Activated T-cell treated with anti-CD3 and anti-CD28 coated beads, Interleukin-2, amount 50 U/mL, for 48 hours (primary cell): Measurements from ENCODE around the gene SLC35D2.

Experiments used
- DNase-seq, 2 experiments: peaks; one replicate each; pipeline ENCODE4 v3.0.0-alpha.2; 2020

The SLC35D2 gene

GRCh38 chr9:96304230-96304629, 79.3 kb downstream of the SLC35D2 start:
- DNase-seq: no peak

GRCh38 chr9:96302021-96302420, 81.5 kb downstream of the SLC35D2 start, which contains the start of gene HSD17B3:
HSD17B3 (minus strand) TSS chr9:96302176; CDS start chr9:96302104, 72 bp downstream.
- no peak for DNase-seq

GRCh38 chr9:96299823-96300222, 83.7 kb downstream of the SLC35D2 start:
- DNase-seq: no peak

GRCh38 chr9:96294159-96294545, 89.4 kb downstream of the SLC35D2 start:
- DNase-seq: no peak

- DNase-seq: no peak
Observed at GRCh38 chr9:96293498-96294158, 89.9 kb downstream of the SLC35D2 start.

GRCh38 chr9:96289392-96289791, 94.1 kb downstream of the SLC35D2 start:
- no peak for DNase-seq

- DNase-seq: no peak
Observed at GRCh38 chr9:96281641-96282040, 101.9 kb downstream of the SLC35D2 start.

GRCh38 chr9:96279932-96280331, 103.6 kb downstream of the SLC35D2 start:
- DNase-seq: no peak

- no peak for DNase-seq
Observed at GRCh38 chr9:96274939-96275338, 108.6 kb downstream of the SLC35D2 start.
